ENCODE data around the gene IQGAP3. TPM values are rescaled to one million over a fixed set of nuclear protein-coding genes. Genes with fewer than 3 reads are reported as not detected.

IQGAP3 gene, protein sequence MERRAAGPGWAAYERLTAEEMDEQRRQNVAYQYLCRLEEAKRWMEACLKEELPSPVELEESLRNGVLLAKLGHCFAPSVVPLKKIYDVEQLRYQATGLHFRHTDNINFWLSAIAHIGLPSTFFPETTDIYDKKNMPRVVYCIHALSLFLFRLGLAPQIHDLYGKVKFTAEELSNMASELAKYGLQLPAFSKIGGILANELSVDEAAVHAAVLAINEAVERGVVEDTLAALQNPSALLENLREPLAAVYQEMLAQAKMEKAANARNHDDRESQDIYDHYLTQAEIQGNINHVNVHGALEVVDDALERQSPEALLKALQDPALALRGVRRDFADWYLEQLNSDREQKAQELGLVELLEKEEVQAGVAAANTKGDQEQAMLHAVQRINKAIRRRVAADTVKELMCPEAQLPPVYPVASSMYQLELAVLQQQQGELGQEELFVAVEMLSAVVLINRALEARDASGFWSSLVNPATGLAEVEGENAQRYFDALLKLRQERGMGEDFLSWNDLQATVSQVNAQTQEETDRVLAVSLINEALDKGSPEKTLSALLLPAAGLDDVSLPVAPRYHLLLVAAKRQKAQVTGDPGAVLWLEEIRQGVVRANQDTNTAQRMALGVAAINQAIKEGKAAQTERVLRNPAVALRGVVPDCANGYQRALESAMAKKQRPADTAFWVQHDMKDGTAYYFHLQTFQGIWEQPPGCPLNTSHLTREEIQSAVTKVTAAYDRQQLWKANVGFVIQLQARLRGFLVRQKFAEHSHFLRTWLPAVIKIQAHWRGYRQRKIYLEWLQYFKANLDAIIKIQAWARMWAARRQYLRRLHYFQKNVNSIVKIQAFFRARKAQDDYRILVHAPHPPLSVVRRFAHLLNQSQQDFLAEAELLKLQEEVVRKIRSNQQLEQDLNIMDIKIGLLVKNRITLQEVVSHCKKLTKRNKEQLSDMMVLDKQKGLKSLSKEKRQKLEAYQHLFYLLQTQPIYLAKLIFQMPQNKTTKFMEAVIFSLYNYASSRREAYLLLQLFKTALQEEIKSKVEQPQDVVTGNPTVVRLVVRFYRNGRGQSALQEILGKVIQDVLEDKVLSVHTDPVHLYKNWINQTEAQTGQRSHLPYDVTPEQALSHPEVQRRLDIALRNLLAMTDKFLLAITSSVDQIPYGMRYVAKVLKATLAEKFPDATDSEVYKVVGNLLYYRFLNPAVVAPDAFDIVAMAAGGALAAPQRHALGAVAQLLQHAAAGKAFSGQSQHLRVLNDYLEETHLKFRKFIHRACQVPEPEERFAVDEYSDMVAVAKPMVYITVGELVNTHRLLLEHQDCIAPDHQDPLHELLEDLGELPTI (N-terminal part only)
- 33.7 and 39.4 TPM in 2 replicates for total RNA-seq

DNA sequence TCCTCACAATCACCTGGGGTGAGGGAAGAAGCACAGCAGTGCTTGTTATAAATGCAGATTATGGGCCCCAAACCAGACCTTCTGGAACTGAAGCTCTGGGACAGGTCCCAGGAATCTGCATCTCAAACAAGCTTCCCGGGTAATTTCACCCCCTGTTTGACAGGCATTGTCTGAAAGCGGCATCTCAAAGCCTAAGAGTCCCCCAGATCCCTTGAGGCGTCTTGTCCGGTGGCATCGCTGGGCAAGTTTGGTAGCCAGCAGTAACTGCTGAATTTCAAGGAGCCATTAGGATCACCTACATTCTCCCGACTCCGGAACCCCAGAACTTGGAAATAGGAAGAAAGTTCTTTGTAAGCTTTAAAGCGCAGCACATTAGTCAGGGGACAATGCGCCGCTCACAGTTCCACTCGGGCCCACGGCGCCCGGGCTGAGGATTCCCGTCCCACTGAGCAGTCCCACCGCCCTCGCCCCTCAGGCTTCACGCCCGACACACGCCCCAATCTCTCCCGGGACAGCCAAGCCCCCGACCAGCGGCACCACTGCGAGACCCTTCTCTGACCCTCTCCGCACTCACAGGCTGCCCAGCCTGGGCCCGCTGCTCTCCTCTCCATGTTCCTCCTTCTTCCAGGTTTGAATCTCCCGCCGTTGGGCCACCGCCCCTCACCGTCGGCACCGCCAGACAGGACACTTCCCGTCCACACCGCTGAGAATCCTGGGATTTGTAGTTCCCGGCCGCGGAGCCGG is at the start of gene IQGAP3:
TSS of gene IQGAP3 (minus strand) at position 647 of the 744 bp plus-strand sequence. CDS start at position 611, 36 bp downstream.

GRCh38 chr1:156618853-156619581 is 46.7 kb upstream of the IQGAP3 start, which contains the start of gene HAPLN2:
Gene HAPLN2 (plus strand): TSS chr1:156619415. CDS start chr1:156623491, 4,076 bp downstream.

DNA sequence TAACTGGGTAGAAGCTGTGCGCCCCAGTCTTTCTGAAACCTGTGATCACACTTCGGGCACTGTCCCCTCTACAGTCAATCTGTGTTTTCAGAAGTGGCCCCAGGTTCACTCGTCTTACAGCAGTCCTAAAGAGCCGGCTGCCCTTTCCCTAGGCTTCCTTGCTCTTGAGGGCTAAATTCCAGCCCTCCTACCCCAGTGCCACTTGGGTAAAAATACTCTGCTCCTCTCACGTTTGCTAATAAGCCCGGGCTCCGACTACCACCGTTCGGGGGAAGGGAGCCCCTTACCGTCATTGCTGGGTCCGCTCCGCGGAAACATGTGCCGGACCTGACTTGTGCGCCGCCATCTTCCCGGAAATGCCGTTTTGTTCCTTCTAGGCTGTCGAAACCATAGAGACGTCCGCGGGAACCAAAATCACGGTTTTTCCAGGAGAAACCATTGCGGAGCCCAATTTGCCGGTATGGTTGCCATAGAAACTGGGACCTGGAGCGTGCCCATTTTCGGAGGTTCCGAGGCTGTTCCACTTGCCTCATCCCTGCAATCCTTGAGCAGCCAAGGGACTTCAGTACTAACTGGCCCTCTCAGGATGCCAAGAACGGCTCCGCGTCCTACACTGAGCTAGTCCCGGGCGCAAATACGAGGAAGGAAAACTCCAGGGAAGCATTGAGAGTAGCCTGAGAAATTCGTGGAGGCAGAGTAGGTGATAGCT is 28.9 kb upstream of the IQGAP3 start, which contains the start of gene GPATCH4:
TSS of gene GPATCH4 (minus strand) at position 358 of the 709 bp plus-strand sequence.

GRCh38 chr1:156591432-156592157 is 19.2 kb upstream of the IQGAP3 start, which contains the start of gene NAXE:
Gene NAXE (plus strand): TSS chr1:156591776. CDS start chr1:156591805, 29 bp downstream.

DNA sequence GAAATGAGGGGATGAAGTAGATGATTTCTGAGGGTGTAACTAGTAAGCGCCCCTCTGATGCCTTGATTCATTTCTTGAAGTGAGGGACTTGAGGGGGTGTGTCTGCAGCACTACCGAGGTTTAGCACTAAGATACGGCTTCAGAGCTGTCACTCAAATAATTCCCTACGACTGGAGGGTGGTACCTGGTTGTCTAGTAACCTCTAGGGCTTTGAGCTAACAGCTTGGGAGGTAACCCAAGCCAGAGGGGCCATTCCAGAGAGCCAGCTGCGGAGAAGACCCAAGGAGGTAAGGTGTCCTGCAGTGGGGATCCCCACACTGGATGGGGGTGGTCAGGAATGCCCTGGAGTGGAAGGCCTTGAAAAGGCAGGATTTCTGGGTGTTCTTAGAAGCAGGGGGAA is 7.1 kb upstream of the IQGAP3 start, which contains the start of gene TTC24:
TSS of gene TTC24 (plus strand) at position 252 of the 400 bp plus-strand sequence. CDS start 1,642 bp downstream, outside the sequence.

DNA sequence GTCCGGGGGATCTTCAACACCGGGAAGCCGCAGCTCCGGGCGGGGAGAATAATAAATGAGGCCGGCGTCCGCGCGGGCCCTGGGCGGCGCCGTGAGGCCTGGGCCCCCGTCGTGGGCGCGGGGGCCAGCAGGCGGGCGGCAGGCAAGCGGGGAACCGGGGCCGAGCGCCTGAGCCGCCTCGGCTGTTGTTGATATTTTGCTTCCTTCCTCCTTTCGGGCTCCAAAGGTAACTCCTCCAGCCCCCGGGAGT is 71.9 kb downstream of the IQGAP3 start, which contains the start of gene MEF2D:
TSS of gene MEF2D (minus strand) at position 233 of the 250 bp plus-strand sequence. CDS start 17,483 bp downstream, outside the sequence.

Other genes starting within 250 kb of the IQGAP3 start
- 398 and 431 TPM in 2 replicates for gene CCT3, start 234.3 kb downstream of the IQGAP3 start, total RNA-seq
- 2.4 TPM in 1 of 2 replicates, not detected in the other for gene TSACC, start 234.0 kb downstream of the IQGAP3 start, total RNA-seq
- not detected in 2 replicates for gene RHBG, start 203.4 kb downstream of the IQGAP3 start, total RNA-seq
- gene MEF2D, start 71.8 kb downstream of the IQGAP3 start, total RNA-seq, result 30.1 and 32.3 TPM in 2 replicates
- not detected in 2 replicates for gene TTC24, start 7.2 kb upstream of the IQGAP3 start, total RNA-seq
- gene NAXE, start 19.2 kb upstream of the IQGAP3 start, total RNA-seq, result 70.9 and 72.1 TPM in 2 replicates
- 14.9 and 25.1 TPM in 2 replicates for gene GPATCH4, start 28.9 kb upstream of the IQGAP3 start, total RNA-seq
- not detected in 2 replicates for gene HAPLN2, start 46.9 kb upstream of the IQGAP3 start, total RNA-seq
- not detected in 2 replicates for gene BCAN, start 69.6 kb upstream of the IQGAP3 start, total RNA-seq
- 360 and 381 TPM in 2 replicates for gene NES, start 104.8 kb upstream of the IQGAP3 start, total RNA-seq
- gene CRABP2, start 133.0 kb upstream of the IQGAP3 start, total RNA-seq, result 0.13 and 0.15 TPM in 2 replicates
- gene METTL25B, start 155.9 kb upstream of the IQGAP3 start, total RNA-seq, result 8.5 and 9.9 TPM in 2 replicates
- 13.1 and 17.9 TPM in 2 replicates for gene ISG20L2, start 156.2 kb upstream of the IQGAP3 start, total RNA-seq
- gene MRPL24, start 168.5 kb upstream of the IQGAP3 start, total RNA-seq, result 72.9 and 112 TPM in 2 replicates
- gene HDGF, start 179.1 kb upstream of the IQGAP3 start, total RNA-seq, result 232 and 273 TPM in 2 replicates
- 35.0 and 45.1 TPM in 2 replicates for gene PRCC, start 195.0 kb upstream of the IQGAP3 start, total RNA-seq
- 0.33 and 0.98 TPM in 2 replicates for gene SH2D2A, start 244.3 kb upstream of the IQGAP3 start, total RNA-seq

Measured in mammary microvascular endothelial cell (primary cell).